PC-9 (cell line): ENCODE measurements around the gene MMS22L.

Source experiments
- CTCF ChIP-seq: fragments of 200-600 bp; sonication (generic); conservative IDR thresholded peaks from 2 replicates; pipeline ENCODE4 v1.6.1; 2017; ENCODE audit warnings: mixed run types, antibody characterized with exemption, mild to moderate bottlenecking, moderate library complexity
- EZH2 ChIP-seq: fragments of 200-600 bp; sonication (generic); IDR thresholded peaks from 2 replicates; pipeline ENCODE4 v1.8.0; 2017; ENCODE audit warnings: antibody characterized with exemption, low read depth

GRCh38 chr6:97128507-97128906, 154.5 kb downstream of the MMS22L start:
- TF ChIP-seq CTCF (no peak), EZH2 (no peak)
